ENCODE results near the gene C16orf90. TPM values are rescaled to one million over a fixed set of nuclear protein-coding genes. Genes with fewer than 3 reads are reported as not detected.

C16orf90 gene
- total RNA-seq, 2 experiments from 2014 or later = not detected

GRCh38 chr16:3467182-3467581, 28.1 kb downstream of the C16orf90 start:
- DNase-seq (ENCODE audit: low spot score) = no peak
- Histone ChIP-seq H3K9me2 (ENCODE audit: insufficient read depth, low read length) (no peaks in the 10 kb centered on the region), H3K4me1 (ENCODE audit: insufficient read depth, low read length, poor library complexity, severe bottlenecking) (peaks cover 14% of the 10 kb centered on the region), H3K36me3 (ENCODE audit: insufficient read depth, low read length) (peaks cover 44% of the 10 kb centered on the region), H3K79me2 (ENCODE audit: insufficient read depth, low read depth, low read length) (peaks cover 50% of the 10 kb centered on the region), H4K20me1 (ENCODE audit: insufficient read depth, low read length) (no peaks in the 10 kb centered on the region; the same call in 1 of the 2 replicates), H3K4me3 (ENCODE audit: low read depth, low read length, poor library complexity, severe bottlenecking) (no peak overlapping the region), H3K9me3 (ENCODE audit: low read length) (no peaks in the 10 kb centered on the region), H2AFZ (ENCODE audit: low read length) (no peak overlapping the region), H3K27ac (ENCODE audit: low read depth, low read length, poor library complexity, severe bottlenecking) (no peak overlapping the region), H3K4me2 (ENCODE audit: low read length) (no peak overlapping the region)
- intact Hi-C loops (cut with micrococcal nuclease; ENCODE audit: unreplicated experiment) = no loop called here
- TF ChIP-seq CTCF (conservative IDR thresholded peaks at IDR 0.05; ENCODE audit: low read length) (no peak), EZH2phosphoT487 (IDR thresholded peaks at IDR 0.05; ENCODE audit: borderline replicate concordance, low read depth, low read length) (no peak)
- POLR2A ChIA-PET = no interaction called here
- CTCF ChIA-PET (ENCODE audit: unreplicated experiment) = no interaction called here
- BruUV-seq (replicated peaks) = no TSS peak

DNA sequence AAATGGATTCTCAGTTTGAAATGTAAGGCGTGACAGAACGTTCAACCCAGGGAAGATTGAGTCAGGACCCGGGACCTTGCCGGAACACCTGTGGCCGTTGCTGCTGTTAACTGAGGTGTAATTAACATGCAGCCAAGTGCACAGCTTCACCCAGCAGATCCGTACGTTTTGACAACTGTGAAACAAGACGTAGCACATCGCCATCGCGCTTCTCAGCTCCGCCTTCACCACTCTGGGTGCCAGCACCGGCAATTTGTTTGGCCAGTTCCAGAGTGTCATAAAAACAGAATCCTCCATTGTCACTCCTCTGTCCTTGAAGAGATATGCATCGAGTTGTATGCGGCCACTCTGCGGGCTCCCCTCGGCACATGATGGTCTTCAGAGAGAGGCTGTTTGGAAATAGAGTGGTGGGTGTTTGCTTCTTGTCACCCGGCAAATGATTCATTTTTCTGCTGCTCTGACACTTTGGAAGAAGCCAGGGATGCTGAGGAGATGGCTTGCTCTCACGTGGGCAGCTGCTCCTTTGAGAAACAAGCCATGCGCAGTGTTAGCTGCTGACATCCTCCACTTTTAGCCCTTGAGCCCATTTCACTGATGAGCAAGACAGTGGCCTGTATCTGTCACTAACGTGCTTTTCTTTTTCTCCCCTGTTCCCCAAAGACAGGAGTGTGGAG, 29.2 kb downstream of the C16orf90 start:
- H2AFZ ChIP-seq (ENCODE audit: low read length) = no peak overlapping the region
- no peak overlapping the region for H3K4me2 ChIP-seq (ENCODE audit: low read length)
- H3K4me1 ChIP-seq (ENCODE audit: insufficient read depth, low read length, poor library complexity, severe bottlenecking) = peaks cover 23% of the 10 kb centered on the region
- intact Hi-C loops (cut with micrococcal nuclease; ENCODE audit: unreplicated experiment) = no loop called here
- no peaks in the 10 kb centered on the region for H3K9me2 ChIP-seq (ENCODE audit: insufficient read depth, low read length)
- H3K36me3 ChIP-seq (ENCODE audit: insufficient read depth, low read length) = peaks cover 37% of the 10 kb centered on the region
- TF ChIP-seq EZH2phosphoT487 (IDR thresholded peaks at IDR 0.05; ENCODE audit: borderline replicate concordance, low read depth, low read length) = no peak
- TF ChIP-seq CTCF (conservative IDR thresholded peaks at IDR 0.05; ENCODE audit: low read length) = no peak
- no peaks in the 10 kb centered on the region for H3K9me3 ChIP-seq (ENCODE audit: low read length)
- H3K79me2 ChIP-seq (ENCODE audit: insufficient read depth, low read depth, low read length) = peaks cover 61% of the 10 kb centered on the region
- DNase-seq (ENCODE audit: low spot score) = no peak
- BruUV-seq (replicated peaks) = no TSS peak
- no peak overlapping the region for H3K4me3 ChIP-seq (ENCODE audit: low read depth, low read length, poor library complexity, severe bottlenecking)
- CTCF ChIA-PET (ENCODE audit: unreplicated experiment) = interaction anchor here (0.6 kb wide), 1 partner anchor 109 kb away, joined by 3 read pairs; no protein-coding TSS in a partner anchor
- H4K20me1 ChIP-seq (ENCODE audit: insufficient read depth, low read length) = no peaks in the 10 kb centered on the region; the same call in 1 of the 2 replicates
- no peak overlapping the region for H3K27ac ChIP-seq (ENCODE audit: low read depth, low read length, poor library complexity, severe bottlenecking)
- POLR2A ChIA-PET = interaction anchor here (0.7 kb wide), 1 partner anchor 201 kb away, joined by 4 read pairs; no protein-coding TSS in a partner anchor

DNA sequence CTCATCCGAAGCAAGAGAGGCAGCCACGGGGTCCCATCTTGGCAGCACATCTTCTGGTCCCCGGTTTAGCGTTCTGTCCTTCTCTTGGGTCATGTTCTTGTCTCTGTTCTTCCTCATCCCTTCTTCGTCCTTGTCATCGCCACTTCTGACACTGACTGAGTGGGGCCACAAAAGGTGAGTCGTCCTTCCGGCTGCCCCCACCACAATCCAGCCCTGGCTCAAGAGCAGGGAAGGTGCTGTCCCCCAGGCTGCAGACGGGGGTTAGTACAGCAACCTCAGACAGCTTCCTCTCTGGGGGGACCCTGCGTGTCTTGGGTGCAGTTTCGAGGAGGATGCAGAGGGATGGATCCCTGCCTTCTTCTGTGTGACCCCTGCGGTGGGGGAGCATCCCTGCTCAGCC, 30.0 kb downstream of the C16orf90 start:
- no peak overlapping the region for H3K4me3 ChIP-seq (ENCODE audit: low read depth, low read length, poor library complexity, severe bottlenecking)
- no peaks in the 10 kb centered on the region; the same call in 1 of the 2 replicates for H4K20me1 ChIP-seq (ENCODE audit: insufficient read depth, low read length)
- no peak for DNase-seq (ENCODE audit: low spot score)
- H3K9me3 ChIP-seq (ENCODE audit: low read length) = no peaks in the 10 kb centered on the region
- no peaks in the 10 kb centered on the region for H3K9me2 ChIP-seq (ENCODE audit: insufficient read depth, low read length)
- no peak overlapping the region for H2AFZ ChIP-seq (ENCODE audit: low read length)
- no peak overlapping the region for H3K4me2 ChIP-seq (ENCODE audit: low read length)
- peaks cover 33% of the 10 kb centered on the region for H3K36me3 ChIP-seq (ENCODE audit: insufficient read depth, low read length)
- BruUV-seq (replicated peaks) = no TSS peak
- intact Hi-C loops (cut with micrococcal nuclease; ENCODE audit: unreplicated experiment) = no loop called here
- POLR2A ChIA-PET = no interaction called here
- peaks cover 29% of the 10 kb centered on the region for H3K4me1 ChIP-seq (ENCODE audit: insufficient read depth, low read length, poor library complexity, severe bottlenecking)
- CTCF ChIA-PET (ENCODE audit: unreplicated experiment) = no interaction called here
- TF ChIP-seq EZH2phosphoT487 (IDR thresholded peaks at IDR 0.05; ENCODE audit: borderline replicate concordance, low read depth, low read length) (no peak), CTCF (conservative IDR thresholded peaks at IDR 0.05; ENCODE audit: low read length) (no peak)
- H3K79me2 ChIP-seq (ENCODE audit: insufficient read depth, low read depth, low read length) = peaks cover 64% of the 10 kb centered on the region
- no peak overlapping the region for H3K27ac ChIP-seq (ENCODE audit: low read depth, low read length, poor library complexity, severe bottlenecking)

Data from OCI-LY7 (cell line).